SK-N-SH (cell line): ENCODE results near the gene CIT. TPM values are rescaled to one million over a fixed set of nuclear protein-coding genes. Genes with fewer than 3 reads are reported as not detected.
"Not testable (repeated sequence)": the region's sequence is repeated elsewhere in the genome, so short reads cannot be mapped to it uniquely, and the experiment has no call there.

Source experiments
- CTCF ChIA-PET: fragments of 300-600, 350-600 bp; formaldehyde crosslinking; extraction: SDS; loops from one replicate; lab custom pipeline; 2021; lab: Yijun Ruan, JAX
- POLR2A ChIA-PET: fragments of 350-600 bp; sonication (Branson Sonifier 250); formaldehyde crosslinking; extraction: SDS; loops from one replicate; lab custom pipeline; 2020; ENCODE audit warnings: antibody characterized with exemption, inconsistent platforms; lab: Yijun Ruan, JAX
- DNase-seq: peaks from one replicate; pipeline ENCODE4 v3.0.0; 2012
- H2AFZ ChIP-seq: fragments of 200-600 bp; sonication (generic); 2 replicates; pipeline ENCODE4 v1.8.1; 2016; ENCODE audit warnings: antibody characterized with exemption, mild to moderate bottlenecking, low read depth
- H3F3A ChIP-seq: fragments of 200-600 bp; sonication (generic); replicated peaks from 2 replicates; pipeline ENCODE3; 2016; ENCODE audit warnings: antibody characterized with exemption, mild to moderate bottlenecking; ENCODE audit not compliant: insufficient read depth
- H3K27ac ChIP-seq, 2 experiments: fragments of 200-500 bp in 1 of 2; fragments of 200-600 bp in 1 of 2; sonication (Bioruptor generic) in 1 of 2; sonication (generic), shearing (Covaris generic) in 1 of 2; 2 replicates each; pipeline versions ENCODE4 v1.5.1 to v1.6.1; 2014 to 2016; ENCODE audit warnings: low read depth in 2 of 2, inconsistent platforms in 1 of 2, low read length in 1 of 2, mild to moderate bottlenecking in 1 of 2, mixed read lengths in 1 of 2
- H3K27me3 ChIP-seq: fragments of 200-600 bp; sonication (generic), shearing (Covaris generic); 2 replicates; pipeline ENCODE4 v1.6.1; 2016; ENCODE audit warnings: mixed run types; ENCODE audit not compliant: insufficient read depth
- H3K36me3 ChIP-seq, 2 experiments: fragments of 200-500 bp in 1 of 2; fragments of 200-600 bp in 1 of 2; sonication (Bioruptor generic) in 1 of 2; sonication (generic) in 1 of 2; replicated peaks in 1 of 2; 2 replicates each; pipeline versions ENCODE3 to v1.5.1; 2014 to 2016; ENCODE audit warnings: low read length in 1 of 2, mild to moderate bottlenecking in 1 of 2; ENCODE audit not compliant: insufficient read depth in 2 of 2, control insufficient read depth in 1 of 2
- H3K4me1 ChIP-seq, 2 experiments: fragments of 200-500 bp in 1 of 2; fragments of 200-600 bp in 1 of 2; sonication (Bioruptor generic) in 1 of 2; sonication (generic), shearing (Covaris generic) in 1 of 2; 2 replicates each; pipeline versions ENCODE4 v1.5.1 to v1.6.1; 2014 to 2016; ENCODE audit warnings: low read depth in 1 of 2, low read length in 1 of 2, mixed run types in 1 of 2; ENCODE audit not compliant: insufficient read depth in 2 of 2, control insufficient read depth in 1 of 2
- H3K4me2 ChIP-seq: fragments of 200-600 bp; sonication (generic), shearing (Covaris generic); 2 replicates; pipeline ENCODE4 v1.6.1; 2017; ENCODE audit warnings: mixed run types
- H3K4me3 ChIP-seq, 2 experiments: fragments of 200-500 bp in 1 of 2; fragments of 200-600 bp in 1 of 2; sonication (Bioruptor generic) in 1 of 2; sonication (generic), shearing (Covaris generic) in 1 of 2; 2 replicates each; pipeline versions ENCODE4 v1.5.1 to v1.8.1; 2014 to 2016; ENCODE audit warnings: low read depth in 2 of 2, inconsistent platforms in 1 of 2, low read length in 1 of 2, mild to moderate bottlenecking in 1 of 2, mixed read lengths in 1 of 2, moderate library complexity in 1 of 2
- H3K79me2 ChIP-seq: fragments of 200-600 bp; sonication (generic); 2 replicates; pipeline ENCODE4 v1.8.1; 2017; ENCODE audit warnings: mild to moderate bottlenecking; ENCODE audit not compliant: insufficient read depth
- H3K9ac ChIP-seq: fragments of 200-600 bp; sonication (generic); 2 replicates; pipeline ENCODE4 v1.6.1; 2017; ENCODE audit warnings: mixed run types
- H3K9me2 ChIP-seq: fragments of 200-600 bp; sonication (generic); 2 replicates; pipeline ENCODE4 v1.6.1; 2017; ENCODE audit warnings: mixed run types
- H3K9me3 ChIP-seq: fragments of 200-600 bp; sonication (generic); 2 replicates; pipeline ENCODE4 v1.6.1; 2017; ENCODE audit warnings: mixed run types, mild to moderate bottlenecking, moderate library complexity
- H4K20me1 ChIP-seq: fragments of 200-600 bp; sonication (generic); 2 replicates; pipeline ENCODE4 v1.6.1; 2017; ENCODE audit warnings: mild to moderate bottlenecking, mixed run types; ENCODE audit not compliant: insufficient read depth
- FOSL2 ChIP-seq: IDR thresholded peaks from 2 replicates; pipeline ENCODE4 v1.4.0; 2012; ENCODE audit warnings: low read depth, mild to moderate bottlenecking, moderate library complexity, borderline replicate concordance
- GABPA ChIP-seq: IDR thresholded peaks from 2 replicates; pipeline ENCODE4 v1.4.0; 2012; ENCODE audit warnings: low read depth, mild to moderate bottlenecking
- MEF2A ChIP-seq: IDR thresholded peaks from 2 replicates; pipeline ENCODE4 v1.4.0; 2012; ENCODE audit warnings: low read depth, borderline replicate concordance
- MXI1 ChIP-seq: IDR thresholded peaks from 2 replicates; pipeline ENCODE4 v1.6.1; 2012; ENCODE audit warnings: mild to moderate bottlenecking, low read depth, low read length, improper control_type of control experiment
- NFIC ChIP-seq: IDR thresholded peaks from 2 replicates; pipeline ENCODE4 v1.4.0; 2012; ENCODE audit warnings: borderline replicate concordance
- RCOR1 ChIP-seq: fragments of 150-350 bp; IDR thresholded peaks from 2 replicates; pipeline ENCODE4 v1.6.1; 2017; ENCODE audit warnings: antibody characterized with exemption, low read length
- SIN3A ChIP-seq: IDR thresholded peaks from 2 replicates; pipeline ENCODE4 v1.6.1; 2012; ENCODE audit warnings: low read depth, mild to moderate bottlenecking, low read length, moderate library complexity, borderline replicate concordance
- SMC3 ChIP-seq: IDR thresholded peaks from 2 replicates; pipeline ENCODE4 v1.6.1; 2012; ENCODE audit warnings: low read depth, low read length, improper control_type of control experiment
- TAF1 ChIP-seq: IDR thresholded peaks from 2 replicates; pipeline ENCODE4 v1.6.1; 2012; ENCODE audit warnings: low read depth, mild to moderate bottlenecking, low read length, moderate library complexity, borderline replicate concordance
- YY1 ChIP-seq: IDR thresholded peaks from 2 replicates; pipeline ENCODE4 v1.4.0; 2012; ENCODE audit warnings: low read depth, mild to moderate bottlenecking
- WGBS: methylation state at CpG from one replicate; pipeline ENCODE4 v1.1.6; 2017; ENCODE audit warnings: low lambda C conversion rate; 5-methylcytosine and 5-hydroxymethylcytosine counted together
- polyA plus RNA-seq, 3 experiments: library from polyadenylated mRNA; depleted of rRNA; stranded (reverse); fragments of >200 nt; gene quantifications; 2 replicates each; pipeline ENCODE4 v1.2.3, GENCODE V29; 2012
- TF ChIP-seq, protein P1 (sequence below): IDR thresholded peaks from 2 replicates; pipeline ENCODE4 v1.4.0; 2012; ENCODE audit warnings: low read depth, borderline replicate concordance
- TF ChIP-seq, protein P2 (sequence below): IDR thresholded peaks from 2 replicates; pipeline ENCODE4; 2012
- TF ChIP-seq, protein P3 (sequence below): fragments of 150-350 bp; IDR thresholded peaks from 2 replicates; pipeline ENCODE4 v1.6.1; 2016; ENCODE audit warnings: mild to moderate bottlenecking, low read depth, low read length

The CIT gene
- polyA plus RNA-seq, 1 of the 3 experiments (the other 2 are of a cell fraction) = 7.7 TPM

DNA sequence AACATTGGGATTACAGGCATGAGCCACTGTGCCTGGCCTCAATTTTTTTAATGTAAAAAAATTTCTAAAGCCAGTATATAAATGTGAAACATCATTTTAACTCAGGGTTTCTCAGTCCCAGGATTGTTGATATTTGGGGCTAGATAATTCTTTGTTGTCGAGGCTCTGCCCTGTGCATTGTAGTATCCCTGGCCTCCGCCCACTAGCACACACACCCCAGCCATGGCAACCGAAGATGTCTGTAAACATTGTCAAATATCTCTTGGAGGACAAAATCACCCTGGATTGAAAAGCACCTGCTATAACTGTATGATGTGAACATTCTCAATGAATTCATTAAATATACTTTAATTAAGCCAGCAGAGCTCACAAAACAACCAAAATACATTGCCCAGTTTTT is 8.4 kb upstream of the CIT start:
- Histone ChIP-seq H3K9ac (no peak overlapping the region), H3K36me3 (no peaks in the 10 kb centered on the region), H3K79me2 (no peaks in the 10 kb centered on the region), H3K4me1 (no peaks in the 10 kb centered on the region), H4K20me1 (no peaks in the 10 kb centered on the region), H3K4me2 (no peak overlapping the region), H3F3A (no peaks in the 10 kb centered on the region), H3K4me3 (no peak overlapping the region), H2AFZ (no peak overlapping the region), H3K27me3 (no peaks in the 10 kb centered on the region), H3K27ac (no peak overlapping the region), H3K9me2 (no peaks in the 10 kb centered on the region), H3K9me3 (no peaks in the 10 kb centered on the region)
- CTCF ChIA-PET = no interaction called here
- no peak for TF ChIP-seq RCOR1
- no peak for TF ChIP-seq TAF1
- no peak for TF ChIP-seq MXI1
- no peak for TF ChIP-seq FOSL2
- no peak for TF ChIP-seq MEF2A
- TF ChIP-seq, protein P1, sequence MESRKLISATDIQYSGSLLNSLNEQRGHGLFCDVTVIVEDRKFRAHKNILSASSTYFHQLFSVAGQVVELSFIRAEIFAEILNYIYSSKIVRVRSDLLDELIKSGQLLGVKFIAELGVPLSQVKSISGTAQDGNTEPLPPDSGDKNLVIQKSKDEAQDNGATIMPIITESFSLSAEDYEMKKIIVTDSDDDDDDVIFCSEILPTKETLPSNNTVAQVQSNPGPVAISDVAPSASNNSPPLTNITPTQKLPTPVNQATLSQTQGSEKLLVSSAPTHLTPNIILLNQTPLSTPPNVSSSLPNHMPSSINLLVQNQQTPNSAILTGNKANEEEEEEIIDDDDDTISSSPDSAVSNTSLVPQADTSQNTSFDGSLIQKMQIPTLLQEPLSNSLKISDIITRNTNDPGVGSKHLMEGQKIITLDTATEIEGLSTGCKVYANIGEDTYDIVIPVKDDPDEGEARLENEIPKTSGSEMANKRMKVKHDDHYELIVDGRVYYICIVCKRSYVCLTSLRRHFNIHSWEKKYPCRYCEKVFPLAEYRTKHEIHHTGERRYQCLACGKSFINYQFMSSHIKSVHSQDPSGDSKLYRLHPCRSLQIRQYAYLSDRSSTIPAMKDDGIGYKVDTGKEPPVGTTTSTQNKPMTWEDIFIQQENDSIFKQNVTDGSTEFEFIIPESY = no peak
- TF ChIP-seq YY1 = no peak
- TF ChIP-seq GABPA = no peak
- TF ChIP-seq, protein P2, sequence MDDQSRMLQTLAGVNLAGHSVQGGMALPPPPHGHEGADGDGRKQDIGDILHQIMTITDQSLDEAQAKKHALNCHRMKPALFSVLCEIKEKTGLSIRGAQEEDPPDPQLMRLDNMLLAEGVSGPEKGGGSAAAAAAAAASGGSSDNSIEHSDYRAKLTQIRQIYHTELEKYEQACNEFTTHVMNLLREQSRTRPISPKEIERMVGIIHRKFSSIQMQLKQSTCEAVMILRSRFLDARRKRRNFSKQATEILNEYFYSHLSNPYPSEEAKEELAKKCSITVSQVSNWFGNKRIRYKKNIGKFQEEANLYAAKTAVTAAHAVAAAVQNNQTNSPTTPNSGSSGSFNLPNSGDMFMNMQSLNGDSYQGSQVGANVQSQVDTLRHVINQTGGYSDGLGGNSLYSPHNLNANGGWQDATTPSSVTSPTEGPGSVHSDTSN = no peak
- no peak for TF ChIP-seq NFIC
- no peak for TF ChIP-seq SMC3
- TF ChIP-seq, protein P3, sequence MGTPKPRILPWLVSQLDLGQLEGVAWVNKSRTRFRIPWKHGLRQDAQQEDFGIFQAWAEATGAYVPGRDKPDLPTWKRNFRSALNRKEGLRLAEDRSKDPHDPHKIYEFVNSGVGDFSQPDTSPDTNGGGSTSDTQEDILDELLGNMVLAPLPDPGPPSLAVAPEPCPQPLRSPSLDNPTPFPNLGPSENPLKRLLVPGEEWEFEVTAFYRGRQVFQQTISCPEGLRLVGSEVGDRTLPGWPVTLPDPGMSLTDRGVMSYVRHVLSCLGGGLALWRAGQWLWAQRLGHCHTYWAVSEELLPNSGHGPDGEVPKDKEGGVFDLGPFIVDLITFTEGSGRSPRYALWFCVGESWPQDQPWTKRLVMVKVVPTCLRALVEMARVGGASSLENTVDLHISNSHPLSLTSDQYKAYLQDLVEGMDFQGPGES = no peak
- TF ChIP-seq SIN3A = no peak
- POLR2A ChIA-PET = no interaction called here
- DNase-seq = no peak
- WGBS = 51% methylated on average over 3 of the region's 3 CpGs

DNA sequence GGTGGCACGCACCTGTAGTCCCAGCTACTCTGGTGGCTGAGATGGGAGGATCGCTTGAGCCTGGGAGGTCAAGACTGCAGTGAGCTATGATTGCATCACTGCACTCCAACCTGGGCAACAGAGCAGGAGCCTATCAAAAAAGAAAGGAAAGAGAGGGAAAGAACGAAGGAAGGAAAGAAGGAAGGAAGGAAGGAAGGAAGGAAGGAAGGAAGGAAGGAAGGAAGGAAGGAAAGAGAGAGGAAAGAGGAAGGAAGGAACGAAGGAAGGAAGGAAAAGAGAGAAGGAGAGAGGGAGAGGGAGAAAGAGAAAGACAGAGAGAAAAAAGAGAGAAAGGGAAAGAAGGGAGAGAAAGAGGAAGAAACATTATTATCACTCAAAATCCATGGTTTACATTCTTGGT is 6.7 kb upstream of the CIT start:
- H4K20me1 ChIP-seq, H3K9me2 ChIP-seq, CTCF ChIA-PET, H3K27me3 ChIP-seq, H2AFZ ChIP-seq, H3K36me3 ChIP-seq, H3K4me1 ChIP-seq, H3K9me3 ChIP-seq, DNase-seq, H3K4me3 ChIP-seq, H3K4me2 ChIP-seq, POLR2A ChIA-PET, H3K9ac ChIP-seq, H3F3A ChIP-seq, H3K79me2 ChIP-seq, H3K27ac ChIP-seq: not testable (repeated sequence)
- 62% methylated on average over 4 of the region's 4 CpGs for WGBS
